ENCODE results near the gene PTPMT1. TPM values are rescaled to one million over a fixed set of nuclear protein-coding genes. Genes with fewer than 3 reads are reported as not detected.

PTPMT1 gene, protein sequence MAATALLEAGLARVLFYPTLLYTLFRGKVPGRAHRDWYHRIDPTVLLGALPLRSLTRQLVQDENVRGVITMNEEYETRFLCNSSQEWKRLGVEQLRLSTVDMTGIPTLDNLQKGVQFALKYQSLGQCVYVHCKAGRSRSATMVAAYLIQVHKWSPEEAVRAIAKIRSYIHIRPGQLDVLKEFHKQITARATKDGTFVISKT
- total RNA-seq, result 82.1 and 92.9 TPM in 2 replicates

DNA sequence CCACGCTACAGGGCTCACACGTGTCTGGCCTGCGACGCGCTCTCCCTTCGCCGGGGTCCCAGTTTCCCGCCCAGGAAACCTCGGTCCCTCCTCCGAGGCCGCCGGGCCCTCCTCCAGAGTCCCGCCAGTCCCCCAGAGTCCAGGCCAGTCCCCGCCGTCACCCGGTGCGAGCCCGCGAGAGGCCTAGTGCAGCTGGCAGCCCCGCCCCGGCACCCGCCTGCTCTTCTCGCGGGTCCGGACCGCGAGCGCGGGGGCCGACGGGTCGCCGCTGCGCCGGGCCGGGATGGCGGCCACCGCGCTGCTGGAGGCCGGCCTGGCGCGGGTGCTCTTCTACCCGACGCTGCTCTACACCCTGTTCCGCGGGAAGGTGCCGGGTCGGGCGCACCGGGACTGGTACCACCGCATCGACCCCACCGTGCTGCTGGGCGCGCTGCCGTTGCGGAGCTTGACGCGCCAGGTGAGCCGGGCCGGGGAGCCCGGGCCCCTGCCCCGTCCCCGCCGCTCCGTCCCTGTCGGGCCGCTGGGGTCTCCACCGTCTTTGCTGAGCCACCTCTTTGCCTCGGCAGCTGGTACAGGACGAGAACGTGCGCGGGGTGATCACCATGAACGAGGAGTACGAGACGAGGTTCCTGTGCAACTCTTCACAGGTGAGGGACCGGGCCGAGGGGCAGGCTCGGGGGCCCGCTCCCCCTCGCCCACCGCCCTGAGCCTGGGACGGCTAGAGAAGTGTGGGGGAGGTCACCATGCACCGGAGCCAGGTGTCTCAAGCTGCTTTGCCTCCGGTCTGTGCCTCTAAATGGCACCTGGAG is at the start of gene PTPMT1:
Gene PTPMT1, plus strand, starts transcription at position 260 of the 809 bp plus-strand sequence. Its CDS starts 24 bp downstream, at position 284.

DNA sequence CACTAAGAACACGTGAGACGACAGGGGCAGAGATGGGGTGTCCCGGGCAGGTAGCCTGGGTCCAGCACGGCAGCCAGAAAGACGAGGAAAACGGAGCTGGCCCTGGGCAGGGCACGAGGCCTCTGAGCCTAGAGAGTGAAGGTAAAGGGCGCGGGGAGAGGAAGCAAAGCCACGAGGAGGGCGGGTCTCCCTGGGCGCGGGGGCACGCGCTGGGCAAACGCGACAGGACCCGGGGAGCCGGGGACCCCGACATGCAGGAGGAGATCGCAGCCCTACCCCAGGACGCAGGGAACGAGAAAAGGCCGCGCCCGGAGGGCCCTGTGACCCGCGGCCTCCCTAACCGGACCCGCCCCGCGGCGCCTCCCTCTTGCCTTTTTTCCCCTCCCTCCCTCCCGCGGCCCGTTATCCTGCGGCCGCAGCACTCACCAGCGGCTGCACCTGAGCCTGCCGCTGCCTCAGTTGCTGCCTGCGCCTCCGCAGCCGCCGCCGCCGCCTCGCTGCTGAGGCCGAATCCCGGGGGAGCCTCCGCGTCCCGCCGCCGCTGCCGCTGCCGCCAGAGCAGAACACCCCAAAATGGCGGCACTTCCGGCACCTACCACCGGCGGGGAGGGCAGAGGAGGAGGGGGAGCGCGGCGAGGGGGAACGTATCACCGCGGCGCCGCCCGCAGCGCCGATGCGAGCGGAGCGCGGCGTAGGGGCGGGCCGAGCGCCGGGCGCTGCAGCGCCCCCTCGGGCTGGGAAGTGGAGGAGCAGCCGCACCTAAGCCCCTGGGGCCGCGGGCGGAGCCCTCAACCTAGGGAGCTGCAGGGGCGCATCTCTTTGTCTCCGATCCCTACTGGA is 12.6 kb upstream of the PTPMT1 start, which contains the start of gene CELF1:
Gene CELF1, minus strand, starts transcription at position 567 of the 840 bp plus-strand sequence. CDS start 53,609 bp downstream, outside the sequence.

DNA sequence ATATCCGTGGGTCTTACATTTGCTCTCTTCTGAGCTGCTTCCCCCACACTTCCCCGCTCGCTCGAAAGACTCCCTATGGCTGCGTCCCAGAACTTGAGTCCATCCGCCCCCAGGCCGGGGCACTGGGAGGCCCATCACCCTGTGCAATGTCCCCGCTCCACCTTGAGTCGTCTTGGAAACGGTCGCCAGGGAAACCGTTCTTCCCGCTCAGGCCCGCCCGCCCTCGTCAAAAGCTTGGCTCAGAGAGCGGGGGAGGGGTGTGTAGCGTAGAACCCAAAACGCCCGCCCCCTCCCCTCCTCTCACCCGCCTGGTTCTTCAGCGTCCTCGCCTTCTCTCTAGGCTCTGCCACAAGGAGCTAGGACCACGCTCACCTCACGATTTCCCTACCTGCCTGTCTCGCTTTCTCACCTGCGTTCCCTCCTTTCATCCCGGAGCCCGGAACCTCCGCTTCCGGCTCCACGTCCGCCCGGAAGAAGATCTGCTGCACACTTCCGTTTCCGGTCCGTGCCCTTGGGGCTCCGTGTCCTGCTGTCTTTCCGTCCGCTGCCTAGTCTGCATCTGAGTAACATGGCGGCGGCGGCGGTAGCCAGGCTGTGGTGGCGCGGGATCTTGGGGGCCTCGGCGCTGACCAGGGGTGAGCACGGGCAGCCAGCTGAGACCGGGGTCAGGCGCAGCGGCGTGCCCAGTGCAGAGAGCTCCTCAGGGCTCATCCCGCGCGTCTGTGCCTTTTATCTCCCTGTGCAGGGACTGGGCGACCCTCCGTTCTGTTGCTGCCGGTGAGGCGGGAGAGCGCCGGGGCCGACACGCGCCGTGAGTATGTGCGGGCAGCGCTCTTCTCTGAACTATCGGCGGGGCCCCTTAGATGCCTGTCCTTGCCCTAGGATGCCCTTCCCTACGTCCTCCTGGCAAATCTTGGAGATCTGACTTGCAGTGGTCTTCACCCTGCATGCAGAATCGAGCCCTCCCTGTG is 13.4 kb downstream of the PTPMT1 start, which contains the start of the genes KBTBD4 and NDUFS3:
Gene KBTBD4, minus strand, starts transcription at position 447 of the 971 bp plus-strand sequence. Its CDS starts 19 bp downstream, at position 428.
Gene NDUFS3, plus strand, starts transcription at position 551 of the 971 bp plus-strand sequence. Its CDS starts 18 bp downstream, at position 569.

DNA sequence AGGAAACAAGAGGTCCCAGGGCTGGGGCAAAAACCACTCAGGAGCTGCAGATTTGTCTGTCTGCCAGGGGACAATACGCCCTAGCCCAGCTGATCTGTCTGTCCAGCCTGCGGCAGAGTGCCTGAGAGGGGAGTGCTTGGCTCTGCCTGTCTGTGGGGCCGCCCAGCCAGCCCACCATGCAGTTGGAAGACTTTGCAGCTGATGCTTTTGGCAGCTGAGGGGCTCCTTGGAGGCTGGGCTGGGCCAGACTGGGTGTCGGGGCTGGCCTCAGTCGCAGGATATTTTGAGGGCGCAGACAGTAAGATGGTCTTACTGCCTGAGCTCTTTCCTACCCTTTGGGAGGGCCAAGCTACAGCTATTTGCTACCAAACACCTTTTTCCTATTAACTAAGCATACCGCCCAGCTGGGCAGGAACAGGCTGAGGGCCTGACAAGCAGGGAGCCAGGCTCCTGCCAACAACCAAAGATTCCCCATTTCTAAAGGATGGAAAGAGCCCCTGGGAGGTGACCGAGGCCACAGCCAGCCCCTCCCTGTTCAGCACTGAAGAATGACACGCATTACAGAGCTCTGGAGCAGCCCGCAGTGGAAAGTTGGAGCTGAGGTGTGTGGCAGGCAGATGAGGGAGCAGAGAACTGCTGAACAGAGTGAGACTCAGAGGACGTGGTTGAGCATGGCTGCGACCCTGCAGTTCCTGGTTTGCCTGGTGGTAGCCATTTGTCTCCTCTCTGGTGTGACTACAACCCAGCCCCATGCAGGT is 20.9 kb downstream of the PTPMT1 start, which contains the start of gene FAM180B:
Gene FAM180B, plus strand, starts transcription at position 581 of the 758 bp plus-strand sequence. Its CDS starts 91 bp downstream, at position 672.

DNA sequence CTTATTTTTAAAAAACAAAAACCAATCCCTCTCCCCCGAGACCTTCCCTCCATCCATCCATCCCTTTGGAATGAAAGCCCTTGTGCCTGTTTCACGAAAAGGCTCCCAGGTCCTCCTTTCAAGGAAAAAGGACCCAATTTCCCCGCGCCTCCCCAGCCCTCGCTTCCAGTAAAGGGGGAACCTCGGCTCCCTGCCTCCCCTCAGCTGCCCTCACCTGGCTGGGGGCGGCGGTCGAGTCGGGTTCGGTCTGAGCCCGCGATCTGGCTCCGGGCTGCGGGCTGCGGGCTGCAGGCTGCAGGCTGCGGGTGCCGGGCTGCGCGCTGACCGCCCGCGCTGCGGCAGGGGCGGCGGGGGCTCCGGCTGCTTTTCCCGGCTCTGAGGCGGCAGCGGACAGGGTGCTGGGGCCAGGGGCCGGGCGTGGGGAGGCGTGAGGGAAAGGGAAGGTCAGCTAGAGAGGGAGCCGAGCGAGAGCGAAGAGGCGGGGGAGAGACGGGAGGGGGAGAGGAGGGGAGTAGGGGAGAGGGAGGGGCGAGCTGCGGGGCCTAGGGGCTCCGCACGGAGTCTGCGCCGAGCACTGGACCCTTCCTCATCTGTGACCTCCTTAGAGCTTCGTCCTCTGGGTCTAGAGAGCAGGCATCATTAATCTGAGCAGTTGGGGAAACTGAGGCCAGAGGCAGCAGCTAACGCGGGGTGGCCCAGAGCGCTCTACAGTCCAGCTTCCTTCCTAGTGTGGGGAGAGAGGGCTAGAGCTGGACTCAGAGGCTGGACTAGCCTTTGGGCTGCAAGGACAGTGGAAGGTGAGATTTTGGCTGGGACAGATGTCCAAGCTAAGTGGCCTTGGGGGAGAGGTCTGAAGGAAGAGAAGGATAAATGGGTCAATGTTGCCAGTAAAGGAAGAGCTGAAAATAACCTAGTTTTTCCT is 28.8 kb downstream of the PTPMT1 start, which contains the start of gene C1QTNF4:
Gene C1QTNF4, minus strand, starts transcription at position 478 of the 922 bp plus-strand sequence. CDS start 3,601 bp downstream, outside the sequence.

Other genes with a start within 250 kb of the PTPMT1 start
- not detected in 2 replicates for gene MYBPC3, start 212.9 kb upstream of the PTPMT1 start, total RNA-seq
- gene SPI1, start 187.1 kb upstream of the PTPMT1 start, total RNA-seq, result not detected in 2 replicates
- gene SLC39A13, start 157.0 kb upstream of the PTPMT1 start, total RNA-seq, result 92.1 and 188 TPM in 2 replicates
- gene PSMC3, start 139.2 kb upstream of the PTPMT1 start, total RNA-seq, result 110 and 120 TPM in 2 replicates
- 2.6 TPM in 1 of 2 replicates, not detected in the other for gene RAPSN, start 116.5 kb upstream of the PTPMT1 start, total RNA-seq
- 28.8 and 29.1 TPM in 2 replicates for gene CELF1, start 12.5 kb upstream of the PTPMT1 start, total RNA-seq
- gene KBTBD4, start 13.4 kb downstream of the PTPMT1 start, total RNA-seq, result 13.1 and 13.6 TPM in 2 replicates
- 62.2 and 68.1 TPM in 2 replicates for gene NDUFS3, start 13.5 kb downstream of the PTPMT1 start, total RNA-seq
- 0.12 and 1.3 TPM in 2 replicates for gene FAM180B, start 21.1 kb downstream of the PTPMT1 start, total RNA-seq
- gene C1QTNF4, start 28.8 kb downstream of the PTPMT1 start, total RNA-seq, result 0.60 and 0.70 TPM in 2 replicates
- gene MTCH2, start 77.0 kb downstream of the PTPMT1 start, total RNA-seq, result 49.3 and 80.5 TPM in 2 replicates
- 0.17 and 1.4 TPM in 2 replicates for gene AGBL2, start 149.8 kb downstream of the PTPMT1 start, total RNA-seq
- 39.6 and 42.3 TPM in 2 replicates for gene FNBP4, start 201.7 kb downstream of the PTPMT1 start, total RNA-seq